Natural killer cell (primary cell): Measurements from ENCODE around the gene VWA8. TPM values are rescaled to one million over a fixed set of nuclear protein-coding genes. Genes with fewer than 3 reads are reported as not detected.

Experiments used
- ATAC-seq, 3 donors: fragments of 150-1000 bp in 2 of 3; fragments of 200-7000 bp in 1 of 3; cut with Tn5 transposase; 1 replicate in 1 of 3; 2 replicates in 2 of 3; pipeline ENCODE4 v1.10.0; 2021; ENCODE audit warnings: mild to moderate bottlenecking in 2 of 3, moderate library complexity in 2 of 3
- DNase-seq, 2 donors: peaks; one replicate each; pipeline versions ENCODE4 v3.0.0 to v3.0.0-alpha.2; 2013 to 2021; ENCODE audit warnings: mixed read lengths in 1 of 2
- H3K27ac ChIP-seq: one replicate; pipeline ENCODE4 v1.5.1; 2013; ENCODE audit warnings: mild to moderate bottlenecking, low read length
- H3K27me3 ChIP-seq: one replicate; pipeline ENCODE4 v1.6.1; 2013; ENCODE audit warnings: low read length; ENCODE audit not compliant: control insufficient read depth, insufficient read depth
- H3K36me3 ChIP-seq: one replicate; pipeline ENCODE4 v1.6.1; 2013; ENCODE audit warnings: low read length; ENCODE audit not compliant: control insufficient read depth, insufficient read depth
- H3K4me1 ChIP-seq: one replicate; pipeline ENCODE4 v1.6.1; 2013; ENCODE audit warnings: low read length; ENCODE audit not compliant: control insufficient read depth, insufficient read depth
- H3K4me3 ChIP-seq: one replicate; pipeline ENCODE4 v1.5.1; 2013; ENCODE audit warnings: low read length
- H3K9me3 ChIP-seq: one replicate; pipeline ENCODE4 v1.6.1; 2013; ENCODE audit warnings: low read length; ENCODE audit not compliant: control insufficient read depth, insufficient read depth
- H3K27ac Mint-ChIP-seq, 2 donors: one replicate each; pipeline ENCODE4 v1.8.0; 2022; ENCODE audit warnings: mild to moderate bottlenecking in 2 of 2, mixed read lengths in 2 of 2, moderate library complexity in 1 of 2
- H3K27me3 Mint-ChIP-seq, 2 donors: one replicate each; pipeline ENCODE4 v1.8.0; 2022; ENCODE audit warnings: low read depth in 2 of 2, mixed read lengths in 2 of 2
- H3K36me3 Mint-ChIP-seq: one replicate; pipeline ENCODE4 v1.8.0; 2022; ENCODE audit warnings: mixed read lengths
- H3K4me1 Mint-ChIP-seq, 2 donors: one replicate each; pipeline ENCODE4 v1.8.0; 2022; ENCODE audit warnings: mixed read lengths in 2 of 2
- H3K4me3 Mint-ChIP-seq: one replicate; pipeline ENCODE4 v1.8.0; 2022; ENCODE audit warnings: mild to moderate bottlenecking, moderate library complexity, mixed read lengths
- H3K9me3 Mint-ChIP-seq, 2 donors: one replicate each; pipeline ENCODE4 v1.8.0; 2022; ENCODE audit warnings: mixed read lengths in 2 of 2
- WGBS: methylation state at CpG from one replicate; pipeline ENCODE4 v1.1.7; 2013; ENCODE audit warnings: missing lambda C conversion rate; ENCODE audit not compliant: insufficient coverage; 5-methylcytosine and 5-hydroxymethylcytosine counted together
- intact Hi-C: fragments of 100-400 bp; cut with micrococcal nuclease; formaldehyde crosslinking; loops from one replicate; pipeline ENCODE4 v1.14.2; 2022
- total RNA-seq, 4 donors: library from RNA; stranded (reverse); fragments of 120-200 nt in 1 of 4; gene quantifications; one replicate each; pipeline versions ENCODE4 v1.2.3 to v1.2.4, GENCODE V29; 2013 to 2022
- TF ChIP-seq, protein P1 (sequence below): fragments of 200-600 bp; IDR thresholded peaks from one replicate; pipeline ENCODE4 v1.8.0; 2022; ENCODE audit warnings: antibody characterized with exemption

The VWA8 gene
- total RNA-seq, 3 donors from 2014 or later (not counting 1 experiment from before 2014, with no cell fraction given): 21.9 to 27.5 (median 22.6) TPM

DNA sequence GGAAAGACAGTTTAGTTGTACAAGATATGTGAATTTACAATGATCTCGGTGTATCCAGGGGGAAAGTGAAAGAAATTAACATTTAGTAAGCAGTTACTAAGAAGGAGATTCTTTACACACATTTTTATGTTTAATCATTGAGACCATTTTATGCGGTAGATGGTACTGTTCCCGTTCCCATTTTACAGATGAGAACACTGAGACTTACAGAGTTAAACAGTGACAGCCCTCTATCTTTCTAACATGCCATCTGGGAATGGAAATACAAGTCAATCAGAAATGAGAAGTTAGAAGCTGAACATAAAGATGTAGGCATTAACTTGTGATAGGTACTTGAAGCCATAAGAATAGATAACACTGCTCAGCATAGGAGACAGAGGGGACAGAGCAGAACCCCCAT lies 144.9 kb downstream of the VWA8 start:
- H3K9me3 Mint-ChIP-seq: peaks cover 2% of the 10 kb centered on the region in 2 donors
- H3K27me3 ChIP-seq: no peaks in the 10 kb centered on the region
- no peak overlapping the region for H3K4me3 ChIP-seq
- DNase-seq (no peak), ATAC-seq (no peak)
- peaks cover 7% of the 10 kb centered on the region for H3K36me3 ChIP-seq
- WGBS: 100% methylated on average over 3 of the region's 3 CpGs
- no peak overlapping the region for H3K4me3 Mint-ChIP-seq
- no peaks in the 10 kb centered on the region for H3K36me3 Mint-ChIP-seq
- H3K27me3 Mint-ChIP-seq: no peaks in the 10 kb centered on the region
- peaks cover 7% of the 10 kb centered on the region for H3K4me1 ChIP-seq
- TF ChIP-seq, protein P1, sequence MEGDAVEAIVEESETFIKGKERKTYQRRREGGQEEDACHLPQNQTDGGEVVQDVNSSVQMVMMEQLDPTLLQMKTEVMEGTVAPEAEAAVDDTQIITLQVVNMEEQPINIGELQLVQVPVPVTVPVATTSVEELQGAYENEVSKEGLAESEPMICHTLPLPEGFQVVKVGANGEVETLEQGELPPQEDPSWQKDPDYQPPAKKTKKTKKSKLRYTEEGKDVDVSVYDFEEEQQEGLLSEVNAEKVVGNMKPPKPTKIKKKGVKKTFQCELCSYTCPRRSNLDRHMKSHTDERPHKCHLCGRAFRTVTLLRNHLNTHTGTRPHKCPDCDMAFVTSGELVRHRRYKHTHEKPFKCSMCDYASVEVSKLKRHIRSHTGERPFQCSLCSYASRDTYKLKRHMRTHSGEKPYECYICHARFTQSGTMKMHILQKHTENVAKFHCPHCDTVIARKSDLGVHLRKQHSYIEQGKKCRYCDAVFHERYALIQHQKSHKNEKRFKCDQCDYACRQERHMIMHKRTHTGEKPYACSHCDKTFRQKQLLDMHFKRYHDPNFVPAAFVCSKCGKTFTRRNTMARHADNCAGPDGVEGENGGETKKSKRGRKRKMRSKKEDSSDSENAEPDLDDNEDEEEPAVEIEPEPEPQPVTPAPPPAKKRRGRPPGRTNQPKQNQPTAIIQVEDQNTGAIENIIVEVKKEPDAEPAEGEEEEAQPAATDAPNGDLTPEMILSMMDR: no peak
- H3K9me3 ChIP-seq: no peaks in the 10 kb centered on the region
- H3K27ac ChIP-seq: no peak overlapping the region
- H3K4me1 Mint-ChIP-seq: peaks cover 22 to 28% of the 10 kb centered on the region in 2 donors
- intact Hi-C loops: loop anchor here (10.0 kb wide), 1 partner anchor 361 kb away; the partner anchor contains the start of gene RGCC
- H3K27ac Mint-ChIP-seq: peak overlapping the region; percentile 11 to 47

DNA sequence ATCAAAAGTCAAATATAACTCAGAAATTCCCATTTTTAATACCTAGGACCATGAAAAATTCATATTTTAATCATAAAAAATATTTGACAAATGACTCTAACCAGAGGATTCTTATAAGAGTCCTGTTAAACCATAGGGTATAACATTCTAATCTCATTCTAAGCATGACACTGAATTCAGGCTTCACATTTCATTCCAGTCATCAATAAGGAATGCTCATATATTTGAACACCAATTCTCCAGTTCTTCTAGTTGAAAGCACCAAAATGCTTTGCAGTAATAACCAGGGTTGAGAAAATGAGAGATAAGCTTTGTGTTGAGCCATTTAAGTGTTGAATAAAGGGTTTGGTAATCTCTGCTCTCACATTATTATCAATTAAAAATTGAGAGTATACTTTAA lies 147.5 kb downstream of the VWA8 start:
- Histone ChIP-seq H3K9me3 (no peaks in the 10 kb centered on the region), H3K4me3 (no peak overlapping the region), H3K36me3 (peaks cover 7% of the 10 kb centered on the region), H3K4me1 (peaks cover 11% of the 10 kb centered on the region), H3K27me3 (no peaks in the 10 kb centered on the region), H3K27ac (no peak overlapping the region)
- Mint-ChIP-seq H3K27ac (peak overlapping the region; percentile 56 to 86), H3K27me3 (no peaks in the 10 kb centered on the region), H3K36me3 (no peaks in the 10 kb centered on the region), H3K4me3 (no peak overlapping the region), H3K4me1 (peaks cover 36 to 39% of the 10 kb centered on the region in 2 donors), H3K9me3 (peaks cover 2% of the 10 kb centered on the region in 2 donors)
- intact Hi-C loops: loop anchor here (10.0 kb wide), 1 partner anchor 359 kb away; the partner anchor contains the start of gene RGCC
- ATAC-seq (no peak), DNase-seq (no peak)
- TF ChIP-seq, protein P1: no peak

DNA sequence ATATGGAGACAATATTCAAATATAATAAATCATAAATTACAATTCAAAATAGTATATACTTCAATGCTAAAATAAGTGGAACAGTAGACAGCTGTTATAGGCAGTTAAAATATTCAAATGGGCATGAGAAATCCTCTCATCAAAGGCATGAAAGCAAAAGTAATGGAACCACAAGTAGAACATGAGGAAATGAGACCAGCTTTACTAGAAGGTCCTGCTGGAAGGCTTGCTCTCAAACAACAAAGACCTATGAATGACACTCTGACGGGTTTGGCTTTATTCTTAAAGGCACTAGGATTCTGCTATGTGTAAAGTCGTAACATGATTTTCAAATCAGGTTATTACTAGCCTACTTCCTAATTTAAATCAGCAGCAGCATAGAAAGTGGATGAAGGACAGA lies 148.1 kb downstream of the VWA8 start:
- H3K4me3 ChIP-seq: no peak overlapping the region

More for the DNA sequence above, 148.1 kb downstream of the VWA8 start:
- Mint-ChIP-seq H3K27ac (peak overlapping the region; percentile 56 to 86), H3K9me3 (peaks cover 2% of the 10 kb centered on the region in 2 donors), H3K27me3 (no peaks in the 10 kb centered on the region), H3K4me3 (no peak overlapping the region), H3K4me1 (peaks cover 36 to 39% of the 10 kb centered on the region in 2 donors), H3K36me3 (no peaks in the 10 kb centered on the region)
- intact Hi-C loops: loop anchor here (10.0 kb wide), 1 partner anchor 358 kb away; the partner anchor contains the start of gene RGCC
- Histone ChIP-seq H3K27ac (peak overlapping the region; percentile 25), H3K4me1 (peaks cover 11% of the 10 kb centered on the region), H3K36me3 (peaks cover 7% of the 10 kb centered on the region), H3K9me3 (no peaks in the 10 kb centered on the region), H3K27me3 (no peaks in the 10 kb centered on the region)
- 80% methylated on average over 2 of the region's 2 CpGs for WGBS
- ATAC-seq (no peak), DNase-seq (no peak)
- TF ChIP-seq, protein P1: no peak
